Activated naive CD4-positive, alpha-beta T cell treated with anti-CD3 and anti-CD28 coated beads, Interleukin-2, amount 10 ng/mL, durations not matched to agents 7 days and 5 days (primary cell): ENCODE results near the gene GJA10.

Experiments used
- CTCF ChIA-PET: fragments of 350-600 bp; sonication (Branson Sonifier 250); formaldehyde crosslinking; loops from one replicate; lab custom pipeline; 2021; ENCODE audit warnings: antibody characterized with exemption; lab: Charles Lee
- DNase-seq: peaks from one replicate; pipeline ENCODE4 v3.0.0-alpha.2; 2020
- H3K27ac Mint-ChIP-seq: one replicate; pipeline ENCODE4 v1.8.0; 2021; ENCODE audit warnings: mild to moderate bottlenecking, moderate library complexity, mixed read lengths
- H3K27me3 Mint-ChIP-seq: one replicate; pipeline ENCODE4 v1.8.0; 2021; ENCODE audit warnings: mild to moderate bottlenecking, mixed read lengths
- H3K36me3 Mint-ChIP-seq: one replicate; pipeline ENCODE4 v1.8.0; 2021; ENCODE audit warnings: mixed read lengths
- H3K4me1 Mint-ChIP-seq: one replicate; pipeline ENCODE4 v1.8.0; 2021; ENCODE audit warnings: mixed read lengths
- H3K4me3 Mint-ChIP-seq: one replicate; pipeline ENCODE4 v1.8.0; 2021; ENCODE audit warnings: mild to moderate bottlenecking, moderate library complexity, mixed read lengths
- H3K9me3 Mint-ChIP-seq: one replicate; pipeline ENCODE4 v1.8.0; 2021; ENCODE audit warnings: mixed read lengths

The GJA10 gene

GRCh38 chr6:89944181-89944755 lies 50.0 kb downstream of the GJA10 start:
- peaks cover 56% of the 10 kb centered on the region for H3K36me3 Mint-ChIP-seq
- CTCF ChIA-PET = interaction anchor here (0.7 to 6.3 kb wide), 17 partner anchors 9 to 548 kb away, joined by 3 to 133 read pairs (median 4); no protein-coding TSS in a partner anchor
- peaks cover 63% of the 10 kb centered on the region for H3K4me1 Mint-ChIP-seq
- H3K4me3 Mint-ChIP-seq = no peak overlapping the region
- no peak overlapping the region for H3K27ac Mint-ChIP-seq
- no peak for DNase-seq
- H3K27me3 Mint-ChIP-seq = no peaks in the 10 kb centered on the region
- no peaks in the 10 kb centered on the region for H3K9me3 Mint-ChIP-seq

- H3K36me3 Mint-ChIP-seq = peaks cover 61% of the 10 kb centered on the region
- H3K4me1 Mint-ChIP-seq = peaks cover 69% of the 10 kb centered on the region
- no peak for DNase-seq
- no peaks in the 10 kb centered on the region for H3K27me3 Mint-ChIP-seq
- H3K4me3 Mint-ChIP-seq = no peak overlapping the region
- H3K9me3 Mint-ChIP-seq = no peaks in the 10 kb centered on the region
- CTCF ChIA-PET = interaction anchor here (1.0 to 6.3 kb wide), 13 partner anchors 8 to 533 kb away, joined by 3 to 133 read pairs (median 4); no protein-coding TSS in a partner anchor
- peak overlapping the region; percentile 57 for H3K27ac Mint-ChIP-seq
Observed at GRCh38 chr6:89944826-89945407, 50.6 kb downstream of the GJA10 start.
